Mucosa of gallbladder (tissue), 1 donor: ENCODE measurements around the gene DLG2. TPM values are rescaled to one million over a fixed set of nuclear protein-coding genes. Genes with fewer than 3 reads are reported as not detected.
"Not testable (repeated sequence)": the region's sequence is repeated elsewhere in the genome, so short reads cannot be mapped to it uniquely, and the experiment has no call there.

Experiments used
- DNase-seq: peaks from one replicate; pipeline ENCODE4 v3.0.0-alpha.2; 2020; ENCODE audit warnings: low spot score
- total RNA-seq: library from RNA; stranded (reverse); gene quantifications from one replicate; pipeline ENCODE4 v1.2.1, GENCODE V29; 2021
- donor health status: DM: no; HTN: no; CAD: no.

DLG2 gene
- total RNA-seq, 1 donor from 2014 or later: 4.4 TPM

- DNase-seq: no peak
Measured at GRCh38 chr11:85444479-85444878, 182.7 kb downstream of the DLG2 start.

GRCh38 chr11:85440273-85440672 lies 186.9 kb downstream of the DLG2 start:
- DNase-seq: no peak

GRCh38 chr11:85438328-85438727 lies 188.8 kb downstream of the DLG2 start:
- DNase-seq: no peak

- DNase-seq: no peak
Measured at GRCh38 chr11:85431319-85431718, 195.8 kb downstream of the DLG2 start.

GRCh38 chr11:85423794-85424193 lies 203.3 kb downstream of the DLG2 start:
- no peak for DNase-seq

- DNase-seq: no peak
Measured at GRCh38 chr11:85423316-85423715, 203.8 kb downstream of the DLG2 start.

GRCh38 chr11:85414175-85414574 lies 213.0 kb downstream of the DLG2 start:
- no peak for DNase-seq

- no peak for DNase-seq
Measured at GRCh38 chr11:85407648-85408047, 219.5 kb downstream of the DLG2 start.

GRCh38 chr11:85406841-85407240 lies 220.3 kb downstream of the DLG2 start:
- DNase-seq: no peak

GRCh38 chr11:85406316-85406715 lies 220.8 kb downstream of the DLG2 start:
- DNase-seq: no peak

- peak; percentile 12 for DNase-seq
Measured at GRCh38 chr11:85395515-85396055, 231.6 kb downstream of the DLG2 start.

- DNase-seq: no peak
Measured at GRCh38 chr11:85394283-85394682, 232.9 kb downstream of the DLG2 start.

- DNase-seq: no peak
Measured at GRCh38 chr11:85391141-85391540, 236.0 kb downstream of the DLG2 start.

GRCh38 chr11:85385547-85385946 lies 241.6 kb downstream of the DLG2 start:
- no peak for DNase-seq

GRCh38 chr11:85385111-85385510 lies 242.0 kb downstream of the DLG2 start:
- no peak for DNase-seq

- no peak for DNase-seq
Measured at GRCh38 chr11:85379066-85379465, 248.1 kb downstream of the DLG2 start.

GRCh38 chr11:85377901-85378300 lies 249.2 kb downstream of the DLG2 start:
- DNase-seq: no peak

GRCh38 chr11:85359859-85360258 lies 267.3 kb downstream of the DLG2 start:
- DNase-seq: no peak

GRCh38 chr11:85355921-85356320 lies 271.2 kb downstream of the DLG2 start:
- DNase-seq: no peak

GRCh38 chr11:85349539-85349938 lies 277.6 kb downstream of the DLG2 start:
- not testable (repeated sequence) for DNase-seq

- no peak for DNase-seq
Measured at GRCh38 chr11:85348945-85349344, 278.2 kb downstream of the DLG2 start.

GRCh38 chr11:85347291-85347690 lies 279.9 kb downstream of the DLG2 start:
- no peak for DNase-seq

- DNase-seq: no peak
Measured at GRCh38 chr11:85346484-85346883, 280.7 kb downstream of the DLG2 start.

GRCh38 chr11:85340846-85341245 lies 286.3 kb downstream of the DLG2 start:
- not testable (repeated sequence) for DNase-seq
